ENCODE results near the gene PLAU.

- no peak for TF ChIP-seq L3MBTL2 (conservative IDR thresholded peaks at IDR 0.05)
- no peak for TF ChIP-seq PKNOX1 (IDR thresholded peaks at IDR 0.05)
Observed at GRCh38 chr10:73948947-73949633, 38.2 kb downstream of the PLAU start.

Data from HEK293T (cell line).